Left renal pelvis (tissue), 4 donors: ENCODE results near the gene PDK1. TPM values are rescaled to one million over a fixed set of nuclear protein-coding genes. Genes with fewer than 3 reads are reported as not detected.
A peak's percentile ranks its signal among the peaks of the same experiment; 100 is the strongest.
"Not testable (repeated sequence)": the region's sequence is repeated elsewhere in the genome, so short reads cannot be mapped to it uniquely, and the experiment has no call there.

Experiments
- DNase-seq, 4 donors: peaks; one replicate each; pipeline ENCODE4 v3.0.0-alpha.2; 2013; ENCODE audit warnings: low read depth in 4 of 4, low spot score in 3 of 4
- polyA plus RNA-seq, 4 donors: library from polyadenylated mRNA; unstranded; fragments of 120-200 nt; gene quantifications; one replicate each; pipeline ENCODE4 v1.2.1, GENCODE V29; 2013; ENCODE audit not compliant: insufficient read length in 4 of 4

PDK1 gene
- polyA plus RNA-seq, 4 donors: 8.4 to 15.0 (median 11.2) TPM

DNA sequence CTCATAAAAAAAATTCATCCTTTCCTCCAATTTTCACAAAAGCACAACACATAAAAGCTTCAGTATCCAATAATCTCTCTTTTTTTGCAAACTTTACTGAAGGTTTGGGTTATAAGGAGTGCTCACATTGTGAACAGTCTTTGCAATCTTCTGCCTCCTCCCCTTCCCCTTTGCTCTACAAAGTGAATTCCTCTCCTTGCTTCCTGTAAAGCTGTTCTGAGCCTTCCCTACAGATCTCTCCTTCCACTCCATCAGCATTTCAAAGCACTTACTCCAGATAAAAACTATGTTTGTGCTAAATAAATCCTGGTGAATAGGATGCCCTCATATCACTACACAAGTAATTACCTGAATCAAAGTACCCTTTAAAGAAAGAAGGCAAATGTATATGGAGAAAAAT lies 4.6 kb upstream of the PDK1 start:
- DNase-seq: no peak

DNA sequence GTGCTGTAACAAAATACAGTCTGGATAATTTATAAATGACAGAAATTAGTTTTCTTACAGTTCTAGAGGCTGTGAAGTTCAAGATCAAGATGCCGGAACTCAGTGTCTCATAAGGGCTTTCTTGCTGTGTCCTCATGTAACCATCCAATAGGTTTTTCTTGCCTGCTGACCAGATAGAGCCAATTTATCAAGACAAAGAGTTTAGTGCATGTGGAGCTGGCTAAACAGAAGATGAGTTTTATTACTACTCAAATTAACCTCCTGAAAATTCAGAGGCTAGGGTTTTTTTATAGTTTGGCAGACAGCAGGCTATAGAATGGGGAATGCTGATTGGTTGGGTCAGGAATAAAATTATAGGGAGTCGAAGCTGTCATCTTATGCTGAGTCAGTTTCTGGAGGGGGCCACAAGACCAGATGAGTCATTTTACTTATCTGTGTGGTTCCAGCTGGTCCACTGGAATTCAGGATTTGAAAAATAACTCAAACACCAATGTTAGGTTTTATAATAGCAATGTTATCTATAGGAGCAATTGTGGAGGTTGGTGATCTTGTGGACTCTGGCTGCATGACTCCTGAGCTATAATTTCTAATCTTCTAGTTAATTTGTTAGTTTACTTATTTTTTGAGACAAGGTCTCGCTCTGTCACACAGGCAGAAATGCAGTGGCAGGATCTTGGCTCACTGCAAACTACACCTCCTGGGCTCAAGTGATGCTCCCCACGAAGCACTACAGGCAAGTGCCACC lies 3.2 kb upstream of the PDK1 start:
- no peak for DNase-seq

- DNase-seq: no peak
These were observed 1.3 kb upstream of the PDK1 start for GRCh38 chr2:172554352-172555271.

DNA sequence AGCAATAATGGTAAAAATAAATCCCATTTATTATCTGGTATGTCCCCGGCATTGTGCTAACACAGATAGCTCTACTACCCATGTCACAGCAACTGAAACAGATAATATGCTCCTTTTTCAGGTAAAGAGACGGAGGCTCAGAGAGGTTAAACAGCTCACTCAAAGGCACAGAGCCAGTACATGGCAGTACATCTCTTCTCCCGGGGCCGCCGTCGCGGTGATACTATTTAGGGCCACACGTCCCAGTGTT lies 693 bp upstream of the PDK1 start:
- DNase-seq: no peak

DNA sequence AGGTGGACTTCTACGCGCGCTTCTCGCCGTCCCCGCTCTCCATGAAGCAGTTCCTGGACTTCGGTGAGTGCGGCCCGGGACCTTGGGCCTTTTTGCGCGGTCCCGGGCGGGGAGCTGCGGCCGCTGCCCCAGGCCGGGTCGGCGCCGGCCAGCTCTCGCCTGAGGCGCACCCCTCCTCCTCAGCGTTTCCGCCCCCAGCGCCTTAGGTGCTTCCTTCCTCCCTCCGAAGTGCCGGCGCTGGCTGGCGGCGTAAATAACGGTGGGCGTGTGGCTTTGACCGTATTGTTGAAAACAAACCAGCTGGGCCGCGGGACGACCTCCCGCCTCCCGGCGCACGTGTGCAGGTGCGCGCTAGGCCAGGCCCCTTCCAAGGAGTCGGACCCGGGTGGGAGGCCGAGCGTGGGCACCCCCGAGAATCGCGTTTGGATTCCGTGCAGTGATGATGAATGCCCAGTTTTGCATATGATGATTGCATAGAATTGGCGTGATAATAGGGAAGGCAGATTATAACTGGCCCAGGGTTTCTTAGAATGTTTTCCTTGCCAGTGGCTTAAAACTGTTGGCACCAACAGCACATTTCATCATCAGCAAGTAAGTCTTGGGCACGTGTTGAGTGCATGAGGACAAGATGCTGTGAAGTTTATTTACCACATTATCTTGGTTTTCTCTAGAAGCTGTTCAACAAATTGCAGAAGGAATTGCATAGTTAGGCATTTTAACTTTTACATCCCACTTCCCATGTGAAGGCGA lies 569 bp downstream of the PDK1 start:
- DNase-seq: peak; percentile 27 to 41 (median 31)

- no peak for DNase-seq
These were observed 2.5 kb downstream of the PDK1 start for GRCh38 chr2:172558372-172558771.

- DNase-seq: no peak
These were observed 4.8 kb downstream of the PDK1 start for GRCh38 chr2:172560721-172561120.

DNA sequence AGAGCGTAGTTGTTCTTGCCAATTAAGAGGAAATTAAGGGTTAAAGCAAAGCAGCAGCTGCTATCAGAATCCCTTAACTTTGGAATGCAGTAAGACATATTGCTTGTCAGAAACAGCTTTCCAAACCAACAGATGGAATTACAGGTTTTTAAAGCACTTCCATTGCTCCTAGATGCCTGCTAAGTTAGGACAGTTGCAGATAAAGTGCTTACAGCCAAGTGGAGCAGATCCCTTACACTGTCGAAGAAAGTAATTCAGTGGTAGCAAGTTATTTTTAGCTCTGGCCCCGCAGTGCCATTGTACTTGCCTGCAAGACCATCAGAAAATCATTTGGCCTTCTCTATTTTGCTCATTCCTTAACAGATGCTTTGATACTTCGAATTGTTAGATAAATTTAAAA lies 5.4 kb downstream of the PDK1 start:
- no peak for DNase-seq

DNA sequence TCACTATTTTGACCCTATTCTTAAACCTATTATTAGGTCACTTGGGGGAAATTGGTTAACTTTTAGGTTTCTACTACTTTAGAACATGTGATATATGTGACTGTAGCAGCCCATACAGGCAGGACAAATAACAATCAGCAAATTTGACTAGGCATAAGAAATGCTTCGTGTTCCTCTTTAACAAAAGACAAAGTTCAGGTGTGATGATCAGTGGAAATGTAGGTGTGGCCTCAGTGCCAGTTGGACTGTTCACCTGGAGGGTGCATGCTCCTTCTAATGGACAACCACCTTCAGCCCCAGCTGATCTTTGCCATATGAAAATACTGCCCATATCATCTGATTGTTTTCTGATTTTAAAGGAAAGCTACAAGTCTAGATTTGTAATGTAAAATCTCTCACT lies 6.4 kb downstream of the PDK1 start:
- no peak for DNase-seq

DNA sequence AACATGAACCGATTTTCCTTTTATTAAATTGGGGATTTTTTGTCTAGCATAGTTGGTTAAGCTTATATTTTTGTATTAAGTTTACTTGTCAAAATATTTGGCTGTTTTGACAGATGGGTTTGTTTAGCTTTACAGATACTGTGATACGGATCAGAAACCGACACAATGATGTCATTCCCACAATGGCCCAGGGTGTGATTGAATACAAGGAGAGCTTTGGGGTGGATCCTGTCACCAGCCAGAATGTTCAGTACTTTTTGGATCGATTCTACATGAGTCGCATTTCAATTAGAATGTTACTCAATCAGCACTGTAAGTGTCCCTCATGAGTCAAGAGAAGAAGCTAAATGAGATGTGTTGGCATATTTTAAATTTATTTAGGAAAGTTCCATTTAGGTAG lies 8.5 kb downstream of the PDK1 start:
- no peak for DNase-seq

DNA sequence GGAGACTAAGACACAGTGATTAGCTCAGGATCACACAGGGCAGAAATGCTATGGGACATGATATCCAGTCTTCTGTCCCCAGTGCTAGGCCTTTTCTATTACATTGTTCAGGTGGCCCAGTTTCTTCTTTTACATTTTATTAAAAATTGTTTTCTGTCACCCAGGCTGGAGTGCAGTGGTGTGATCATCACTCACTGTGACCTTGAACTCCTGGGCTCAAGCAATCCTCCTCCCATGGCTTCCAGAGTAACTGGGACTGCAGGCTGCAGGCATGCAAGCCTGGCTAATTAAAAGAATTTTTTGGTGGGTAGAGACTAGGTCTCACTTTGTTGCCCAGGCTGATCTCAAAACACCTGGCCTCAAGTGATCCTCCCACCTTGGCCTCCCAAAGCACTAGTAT lies 15.4 kb downstream of the PDK1 start:
- DNase-seq: no peak

DNA sequence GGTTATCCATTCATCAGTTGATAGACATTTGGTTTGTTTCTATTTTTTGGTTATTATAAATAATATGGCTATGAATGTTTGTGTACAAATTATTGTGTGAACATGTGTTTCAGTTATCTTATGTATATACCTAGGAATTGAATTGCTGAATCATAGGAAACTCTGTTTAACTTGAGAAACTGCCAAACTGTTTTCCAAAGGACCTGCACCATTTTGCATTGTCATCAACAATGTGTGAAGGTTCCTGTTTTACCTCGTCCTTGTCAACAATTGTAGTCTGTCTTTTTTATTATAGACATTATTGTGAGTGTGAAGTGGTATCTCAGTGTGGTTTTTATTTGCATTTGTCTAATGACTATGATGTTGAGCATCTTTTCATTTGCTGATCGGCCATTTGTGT lies 17.1 kb downstream of the PDK1 start:
- DNase-seq: no peak

- DNase-seq: no peak
These were observed 19.1 kb downstream of the PDK1 start for GRCh38 chr2:172574965-172575364.

DNA sequence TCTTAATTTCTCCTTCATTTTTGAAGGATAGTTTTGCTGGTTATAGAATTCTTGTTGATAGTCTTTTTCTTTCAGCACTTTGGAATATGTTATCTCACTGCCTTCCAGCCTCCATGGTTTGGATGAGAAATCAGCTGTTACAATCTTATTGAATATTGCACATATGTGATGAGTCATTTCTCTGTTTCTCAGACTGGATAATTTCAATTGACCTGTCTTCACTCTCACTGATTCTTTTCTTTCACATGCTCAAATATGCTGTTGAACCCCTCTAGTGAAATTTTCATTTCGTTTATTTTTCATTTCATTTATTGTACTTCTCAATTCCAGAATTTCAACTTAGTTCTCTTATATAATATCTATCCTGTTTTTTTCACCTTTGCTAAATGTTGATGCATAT lies 22.2 kb downstream of the PDK1 start:
- no peak for DNase-seq

GRCh38 chr2:172578860-172579512 lies 23.1 kb downstream of the PDK1 start:
- no peak for DNase-seq

DNA sequence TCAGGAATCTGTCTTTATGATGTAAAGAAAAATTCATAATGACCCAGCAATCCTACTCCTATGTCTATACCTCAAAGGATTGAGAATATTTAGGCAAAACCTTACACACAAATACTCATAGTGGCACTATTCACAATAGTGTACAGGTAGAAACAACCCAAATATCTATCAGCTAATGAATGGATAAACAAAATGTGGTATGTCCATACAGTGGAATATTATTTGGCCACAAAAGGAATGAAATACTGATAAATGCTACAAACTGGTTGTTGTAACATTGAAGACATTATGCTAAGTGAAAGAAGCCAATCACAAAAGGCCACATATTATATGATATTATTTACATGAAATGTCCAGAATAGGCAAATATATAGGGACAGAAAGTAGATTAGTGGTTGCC lies 24.7 kb downstream of the PDK1 start:
- no peak for DNase-seq

- DNase-seq: no peak
These were observed 26.8 kb downstream of the PDK1 start for GRCh38 chr2:172582656-172583055.

- no peak for DNase-seq
These were observed 30.5 kb downstream of the PDK1 start for GRCh38 chr2:172586245-172586891.

GRCh38 chr2:172587231-172587630 lies 31.3 kb downstream of the PDK1 start:
- DNase-seq: not testable (repeated sequence)

DNA sequence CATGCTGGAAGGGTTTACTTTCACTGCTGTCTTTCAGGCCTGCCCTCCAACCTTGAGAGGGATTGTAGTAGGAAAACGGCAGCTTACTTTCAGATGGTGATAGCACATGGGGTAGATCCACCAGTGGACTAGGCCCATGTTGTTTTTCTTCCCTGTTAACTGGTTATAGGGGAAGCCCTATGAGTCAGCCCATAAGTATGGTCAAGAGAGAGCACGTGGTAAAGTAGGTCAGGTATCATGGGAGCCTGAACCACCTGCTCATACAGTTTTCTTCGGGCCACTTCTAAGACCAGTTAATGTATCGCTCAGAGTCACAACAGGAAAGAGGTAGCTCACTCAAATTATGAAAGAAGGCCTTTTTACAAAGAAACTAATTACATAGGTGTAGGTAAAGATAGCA lies 33.0 kb downstream of the PDK1 start:
- DNase-seq: no peak

DNA sequence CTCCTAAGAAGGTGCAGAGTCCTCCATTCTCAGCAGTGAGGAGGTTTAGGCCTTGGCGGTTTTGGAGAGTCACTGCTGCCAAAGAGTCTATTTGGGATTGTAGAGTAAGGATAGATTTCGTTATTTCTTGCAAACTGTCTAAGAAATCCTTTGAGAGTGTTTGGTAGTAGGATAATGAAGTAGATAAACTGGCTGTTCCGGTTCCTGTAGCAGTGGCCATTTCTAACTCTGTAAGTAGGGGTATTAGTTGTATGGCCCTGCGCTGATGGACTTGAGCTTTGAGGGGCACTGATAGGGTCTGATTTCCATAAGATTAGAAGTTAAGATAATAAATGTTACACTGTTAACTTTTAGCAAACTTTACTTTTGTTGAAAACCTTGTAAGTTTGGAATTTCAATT lies 35.5 kb downstream of the PDK1 start:
- DNase-seq: not testable (repeated sequence)
